ENCODE data around the gene DUSP16. TPM values are rescaled to one million over a fixed set of nuclear protein-coding genes. Genes with fewer than 3 reads are reported as not detected.

DUSP16 gene
- total and polyA plus RNA-seq, 2 experiments from 2014 or later: 11.7 to 59.4 TPM

- Mint-ChIP-seq H3K9me3 (no peaks in the 10 kb centered on the region), H3K4me1 (peaks cover 10% of the 10 kb centered on the region), H3K27me3 (ENCODE audit: insufficient read depth, low read depth, poor library complexity) (peaks cover 6% of the 10 kb centered on the region), H3K36me3 (ENCODE audit: low read depth) (peaks cover 8% of the 10 kb centered on the region), H3K27ac (no peak overlapping the region), H3K4me3 (no peak overlapping the region)
- H3F3A ChIP-seq (replicated peaks; ENCODE audit: low read depth): no peaks in the 10 kb centered on the region
- no peaks in the 10 kb centered on the region for H3K79me2 ChIP-seq (replicated peaks; ENCODE audit: insufficient read depth)
- TF ChIP-seq ZNF331 (CRISPR knock-in tag; IDR thresholded peaks at IDR 0.05; ENCODE audit: low read depth): no peak
- no peak for TF ChIP-seq CREB1 (CRISPR knock-in tag; IDR thresholded peaks at IDR 0.05; ENCODE audit: low read depth)
- no peak overlapping the region for H3K4me3 ChIP-seq
- H4K20me1 ChIP-seq (replicated peaks; ENCODE audit: insufficient read depth): no peaks in the 10 kb centered on the region; the same call in 1 of the 2 replicates
- H3K27ac ChIP-seq (ENCODE audit: low read depth): no peak overlapping the region
- ATAC-seq (no peak), DNase-seq (ENCODE audit: low spot score) (no peak)
- H3K4me2 ChIP-seq: no peak overlapping the region
- H3K27me3 ChIP-seq (ENCODE audit: insufficient read depth): no peaks in the 10 kb centered on the region
- H3K9me2 ChIP-seq (ENCODE audit: insufficient read depth): no peaks in the 10 kb centered on the region
- peaks cover 3% of the 10 kb centered on the region for H3K4me1 ChIP-seq (ENCODE audit: insufficient read depth)
- H2AFZ ChIP-seq: no peak overlapping the region
- no peaks in the 10 kb centered on the region for H3K36me3 ChIP-seq (ENCODE audit: insufficient read depth)
Observed at GRCh38 chr12:12441429-12441807, 121.2 kb downstream of the DUSP16 start.

GRCh38 chr12:12440784-12441428 lies 121.8 kb downstream of the DUSP16 start:
- Histone ChIP-seq H4K20me1 (replicated peaks; ENCODE audit: insufficient read depth) (no peaks in the 10 kb centered on the region; the same call in 1 of the 2 replicates), H2AFZ (no peak overlapping the region), H3K9me2 (ENCODE audit: insufficient read depth) (no peaks in the 10 kb centered on the region), H3K4me3 (no peak overlapping the region), H3K4me2 (no peak overlapping the region), H3K36me3 (ENCODE audit: insufficient read depth) (no peaks in the 10 kb centered on the region), H3K4me1 (ENCODE audit: insufficient read depth) (no peaks in the 10 kb centered on the region; the same call in 1 of the 2 replicates), H3F3A (replicated peaks; ENCODE audit: low read depth) (no peaks in the 10 kb centered on the region), H3K27me3 (ENCODE audit: insufficient read depth) (no peaks in the 10 kb centered on the region), H3K27ac (ENCODE audit: low read depth) (no peak overlapping the region), H3K79me2 (replicated peaks; ENCODE audit: insufficient read depth) (no peaks in the 10 kb centered on the region)
- no peak for ATAC-seq
- H3K4me3 Mint-ChIP-seq: no peak overlapping the region
- DNase-seq (ENCODE audit: low spot score): no peak
- no peaks in the 10 kb centered on the region for H3K9me3 Mint-ChIP-seq
- peaks cover 6% of the 10 kb centered on the region for H3K27me3 Mint-ChIP-seq (ENCODE audit: insufficient read depth, low read depth, poor library complexity)
- H3K36me3 Mint-ChIP-seq (ENCODE audit: low read depth): peaks cover 11% of the 10 kb centered on the region
- H3K27ac Mint-ChIP-seq: no peak overlapping the region
- H3K4me1 Mint-ChIP-seq: peaks cover 7% of the 10 kb centered on the region
- TF ChIP-seq POLR2AphosphoS5 (IDR thresholded peaks at IDR 0.05; ENCODE audit: low read depth) (no peak), ZNF462 (CRISPR knock-in tag; IDR thresholded peaks at IDR 0.05) (no peak), ZNF331 (CRISPR knock-in tag; IDR thresholded peaks at IDR 0.05; ENCODE audit: low read depth) (no peak), EZH2phosphoT487 (IDR thresholded peaks at IDR 0.05; ENCODE audit: unreplicated experiment) (no peak), ZNF114 (CRISPR knock-in tag; IDR thresholded peaks at IDR 0.05) (no peak), EZH2 (IDR thresholded peaks at IDR 0.05; ENCODE audit: low read depth, unreplicated experiment) (no peak), STAT1 (IDR thresholded peaks at IDR 0.05; ENCODE audit: unreplicated experiment) (no peak), ETS1 (IDR thresholded peaks at IDR 0.05) (no peak), JUNB (IDR thresholded peaks at IDR 0.05; ENCODE audit: unreplicated experiment) (no peak), CREB1 (CRISPR knock-in tag; IDR thresholded peaks at IDR 0.05; ENCODE audit: low read depth) (no peak), CTCF (conservative IDR thresholded peaks at IDR 0.05; ENCODE audit: low read depth in 2 of 2) (no peak)

Measured in GM23338 (cell line).